Panc1 (cell line): ENCODE data around the gene NSD2. TPM values are rescaled to one million over a fixed set of nuclear protein-coding genes. Genes with fewer than 3 reads are reported as not detected.

Experiments
- microRNA-seq: library from miRNA; unstranded; fragments of <30 nt; microRNA quantifications from one replicate; pipeline ENCODE4 v1.1.0, GENCODE V29; 2020; ENCODE audit not compliant: unreplicated experiment
- total RNA-seq: library from RNA; stranded (reverse); gene quantifications from one replicate; pipeline ENCODE4 v1.2.1, GENCODE V29; 2021; ENCODE audit not compliant: unreplicated experiment

NSD2 gene
- total RNA-seq, 1 experiment from 2014 or later, result 116 TPM

Small RNA genes lying within 50 kb of the gene (microRNA-seq; reads per million reads assigned to microRNA genes)
- gene MIR943, result 1.3 reads per million

Other genes with a start within 250 kb of the NSD2 start
- gene FAM53A, start 187.1 kb upstream of the NSD2 start, total RNA-seq, result 7.0 TPM
- gene SLBP, start 159.1 kb upstream of the NSD2 start, total RNA-seq, result 73.4 TPM
- gene TMEM129, start 150.1 kb upstream of the NSD2 start, total RNA-seq, result 32.6 TPM
- 106 TPM for gene TACC3, start 149.9 kb upstream of the NSD2 start, total RNA-seq
- gene FGFR3, start 78.1 kb upstream of the NSD2 start, total RNA-seq, result 8.2 TPM
- gene LETM1, start 15.2 kb upstream of the NSD2 start, total RNA-seq, result 67.6 TPM
- 27.0 TPM for gene NELFA, start 137.6 kb downstream of the NSD2 start, total RNA-seq
- 16.6 TPM for gene NAT8L, start 187.9 kb downstream of the NSD2 start, total RNA-seq